ENCODE results near the gene SRSF10.

SRSF10 gene

DNA sequence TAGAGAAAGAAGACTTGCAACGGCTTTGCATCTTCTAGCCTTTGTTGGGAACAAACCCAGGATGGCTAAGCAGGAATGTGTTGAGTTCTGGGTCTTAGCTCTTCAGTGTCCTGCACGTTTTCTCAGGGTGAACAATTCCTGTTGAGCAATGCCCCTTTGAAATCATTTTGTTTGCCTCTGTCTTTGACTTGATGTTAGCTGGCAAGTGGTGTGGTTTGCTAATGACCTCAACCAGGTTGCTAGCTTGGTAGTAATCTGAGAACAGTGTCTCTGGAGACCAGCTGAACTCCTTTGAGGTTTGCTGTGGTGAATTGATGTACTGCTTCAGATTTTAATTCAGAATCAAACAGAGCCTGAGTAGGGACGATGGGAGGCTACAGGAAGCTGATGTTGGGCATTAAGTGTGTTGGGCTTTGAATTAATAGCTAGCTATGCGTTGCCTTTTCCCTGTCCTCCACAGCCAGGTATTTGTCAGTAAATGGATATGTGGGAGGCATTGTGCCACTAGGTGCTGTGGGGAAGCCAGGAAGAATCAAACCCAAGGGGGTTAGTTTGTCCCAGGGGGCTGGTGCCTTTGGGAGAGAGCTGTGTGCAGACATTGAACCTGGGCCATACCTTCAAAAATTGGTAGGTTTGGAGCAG lies 23.3 kb upstream of the SRSF10 start (continued):
- TF ChIP-seq ZNF580 (tag by site-specific recombination; IDR thresholded peaks at IDR 0.05), result no peak
- TF ChIP-seq ZBTB17 (tag by site-specific recombination; IDR thresholded peaks at IDR 0.05), result peak; percentile 53
- peak; percentile 52; the same call in 1 of the 2 replicates for TF ChIP-seq TCF7L2 (IDR thresholded peaks at IDR 0.05; ENCODE audit: borderline replicate concordance, low read depth, low read length)
- no peak for TF ChIP-seq SETDB1 (IDR thresholded peaks at IDR 0.05; ENCODE audit: insufficient read length, low read length)
- no peak for TF ChIP-seq ZFP37 (tag by site-specific recombination; IDR thresholded peaks at IDR 0.05)
- TF ChIP-seq ZNF701 (tag by site-specific recombination; IDR thresholded peaks at IDR 0.05), result no peak
- TF ChIP-seq, protein P1, sequence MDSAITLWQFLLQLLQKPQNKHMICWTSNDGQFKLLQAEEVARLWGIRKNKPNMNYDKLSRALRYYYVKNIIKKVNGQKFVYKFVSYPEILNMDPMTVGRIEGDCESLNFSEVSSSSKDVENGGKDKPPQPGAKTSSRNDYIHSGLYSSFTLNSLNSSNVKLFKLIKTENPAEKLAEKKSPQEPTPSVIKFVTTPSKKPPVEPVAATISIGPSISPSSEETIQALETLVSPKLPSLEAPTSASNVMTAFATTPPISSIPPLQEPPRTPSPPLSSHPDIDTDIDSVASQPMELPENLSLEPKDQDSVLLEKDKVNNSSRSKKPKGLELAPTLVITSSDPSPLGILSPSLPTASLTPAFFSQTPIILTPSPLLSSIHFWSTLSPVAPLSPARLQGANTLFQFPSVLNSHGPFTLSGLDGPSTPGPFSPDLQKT (IDR thresholded peaks at IDR 0.05; ENCODE audit: borderline replicate concordance, low read depth, low read length), result no peak
- peak; percentile 58; the same call in 1 of the 2 replicates for TF ChIP-seq ZNF366 (tag by site-specific recombination; conservative IDR thresholded peaks at IDR 0.05)
- TF ChIP-seq TRIM28 (IDR thresholded peaks at IDR 0.05; ENCODE audit: borderline replicate concordance, low read length), result peak; percentile 86
- no peak for TF ChIP-seq RBAK (tag by site-specific recombination; IDR thresholded peaks at IDR 0.05)
- TF ChIP-seq FEZF1 (tag by site-specific recombination; IDR thresholded peaks at IDR 0.05), result peak; percentile 78
- no peak for TF ChIP-seq ZNF548 (tag by site-specific recombination; IDR thresholded peaks at IDR 0.05)
- no peak for TF ChIP-seq KLF7 (tag by site-specific recombination; IDR thresholded peaks at IDR 0.05; ENCODE audit: borderline replicate concordance)
- TF ChIP-seq HIC1 (tag by site-specific recombination; IDR thresholded peaks at IDR 0.05), result no peak
- TF ChIP-seq ZNF335 (tag by site-specific recombination; conservative IDR thresholded peaks at IDR 0.05), result peak; percentile 32; the same call in 1 of the 2 replicates

DNA sequence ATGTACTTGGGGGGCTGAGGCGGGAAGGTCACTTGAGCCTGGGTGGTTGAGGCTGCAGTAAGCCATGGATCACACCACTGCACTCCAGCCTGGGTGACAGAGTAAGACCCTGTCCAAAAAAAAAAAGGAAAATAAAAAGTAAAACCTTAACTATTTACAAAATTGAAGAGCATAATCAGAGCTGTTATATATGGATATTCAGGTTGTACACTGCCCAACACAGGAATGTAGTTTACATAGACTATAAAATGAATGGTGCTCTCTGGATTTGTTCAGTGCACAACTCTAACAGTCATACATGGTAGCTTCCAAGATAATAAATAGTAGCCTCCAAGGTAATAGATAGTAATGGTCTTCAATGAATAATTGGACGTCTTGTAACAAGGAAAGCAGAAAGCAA lies 22.6 kb upstream of the SRSF10 start:
- Histone ChIP-seq H3K36me3 (ENCODE audit: control insufficient read depth in 2 of 2, insufficient read depth in 1 of 2, low read length in 2 of 2) (no peaks in the 10 kb centered on the region), H3K4me1 (ENCODE audit: control insufficient read depth, insufficient read depth, low read length) (peaks cover 12% of the 10 kb centered on the region), H3K27ac (ENCODE audit: extremely low read depth, low read depth, low read length) (no peak overlapping the region; the same call in 1 of the 2 replicates), H3K4me3 (ENCODE audit: low read depth, low read length) (no peak overlapping the region), H3K9me3 (ENCODE audit: control insufficient read depth, insufficient read depth, low read depth, low read length) (no peaks in the 10 kb centered on the region)
- peak; percentile 89 for TF ChIP-seq PRDM10 (tag by site-specific recombination; IDR thresholded peaks at IDR 0.05)
- no peak for TF ChIP-seq BCL11B (tag by site-specific recombination; IDR thresholded peaks at IDR 0.05; ENCODE audit: low read depth)
- CTCF ChIA-PET, result interaction anchor here (1.3 to 2.3 kb wide), 2 partner anchors 9 to 25 kb away, joined by 3 to 11 read pairs; no protein-coding TSS in a partner anchor
- POLR2A ChIA-PET, result interaction anchor here (1.5 to 1.9 kb wide), 3 partner anchors 16 to 38 kb away, joined by 4 to 10 read pairs (median 5); partner anchors contain the start of gene SRSF10
